Ovary (tissue), 3 donors: Measurements from ENCODE around the gene C2orf92.

Experiments used
- EP300 ChIP-seq: sonication (generic); formaldehyde crosslinking; IDR thresholded peaks from one replicate; pipeline ENCODE4 v1.6.1; 2017; ENCODE audit warnings: antibody characterized with exemption
- POLR2A ChIP-seq: fragments of 450-650 bp; IDR thresholded peaks from one replicate; pipeline ENCODE4 v1.6.1; 2017; ENCODE audit warnings: antibody characterized with exemption, mild to moderate bottlenecking, moderate library complexity
- TF ChIP-seq, protein P1 (sequence below), 3 donors: fragments of 450-650 bp in 2 of 3; fragments of 200-600 bp in 1 of 3; IDR thresholded peaks; one replicate each; pipeline versions ENCODE4 v1.5.1 to v1.8.0; 2016 to 2022; ENCODE audit warnings: antibody characterized with exemption in 3 of 3, mild to moderate bottlenecking in 1 of 3
- donor health status: DM: no; HTN: no; CAD: no.

DNA sequence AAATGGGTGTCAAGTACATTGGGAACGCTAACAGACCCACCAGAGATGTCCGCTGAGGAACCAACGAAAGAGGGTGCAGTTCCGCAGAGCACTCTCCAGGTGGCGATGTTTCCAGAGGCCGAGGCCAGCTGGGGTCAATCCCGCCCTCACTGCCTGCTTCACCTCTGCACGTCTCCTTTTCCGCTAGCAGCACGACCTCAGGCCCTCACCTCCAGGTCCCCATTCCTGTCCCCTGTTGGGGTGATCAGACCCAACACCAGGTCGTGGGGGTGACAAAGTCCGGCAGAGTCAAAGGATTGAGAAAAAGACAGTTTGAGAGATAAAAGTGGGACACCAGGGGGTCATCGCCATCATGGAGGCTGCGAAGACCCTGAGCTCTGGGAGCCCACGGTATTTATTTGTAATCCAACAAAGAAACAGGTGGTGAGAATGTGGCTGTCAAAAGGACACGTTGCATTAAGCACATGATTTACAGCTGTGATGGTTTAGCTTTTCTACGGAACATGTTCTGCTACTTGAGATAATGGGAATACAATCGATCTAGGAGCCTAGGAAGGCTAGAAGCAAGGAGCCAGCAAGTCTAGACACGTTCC is 71.2 kb downstream of the C2orf92 start:
- TF ChIP-seq, protein P1, sequence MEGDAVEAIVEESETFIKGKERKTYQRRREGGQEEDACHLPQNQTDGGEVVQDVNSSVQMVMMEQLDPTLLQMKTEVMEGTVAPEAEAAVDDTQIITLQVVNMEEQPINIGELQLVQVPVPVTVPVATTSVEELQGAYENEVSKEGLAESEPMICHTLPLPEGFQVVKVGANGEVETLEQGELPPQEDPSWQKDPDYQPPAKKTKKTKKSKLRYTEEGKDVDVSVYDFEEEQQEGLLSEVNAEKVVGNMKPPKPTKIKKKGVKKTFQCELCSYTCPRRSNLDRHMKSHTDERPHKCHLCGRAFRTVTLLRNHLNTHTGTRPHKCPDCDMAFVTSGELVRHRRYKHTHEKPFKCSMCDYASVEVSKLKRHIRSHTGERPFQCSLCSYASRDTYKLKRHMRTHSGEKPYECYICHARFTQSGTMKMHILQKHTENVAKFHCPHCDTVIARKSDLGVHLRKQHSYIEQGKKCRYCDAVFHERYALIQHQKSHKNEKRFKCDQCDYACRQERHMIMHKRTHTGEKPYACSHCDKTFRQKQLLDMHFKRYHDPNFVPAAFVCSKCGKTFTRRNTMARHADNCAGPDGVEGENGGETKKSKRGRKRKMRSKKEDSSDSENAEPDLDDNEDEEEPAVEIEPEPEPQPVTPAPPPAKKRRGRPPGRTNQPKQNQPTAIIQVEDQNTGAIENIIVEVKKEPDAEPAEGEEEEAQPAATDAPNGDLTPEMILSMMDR (IDR thresholded peaks at IDR 0.05) = peak in 1 of 3 donors; percentile 7
- TF ChIP-seq POLR2A (no peak), EP300 (no peak)
